Activated CD4-positive, alpha-beta T cell treated with anti-CD3 and anti-CD28 coated beads, Interleukin-2, amount 10 ng/mL, durations not matched to agents 7 days and 5 days (primary cell): ENCODE measurements around the gene SH2B2. TPM values are rescaled to one million over a fixed set of nuclear protein-coding genes. Genes with fewer than 3 reads are reported as not detected.

ENCODE experiments used
- CTCF ChIA-PET: fragments of 350-600 bp; sonication (Branson Sonifier 250); formaldehyde crosslinking; loops from one replicate; lab custom pipeline; 2021; ENCODE audit warnings: antibody characterized with exemption; lab: Charles Lee
- POLR2A ChIA-PET: fragments of 350-600 bp; sonication (Branson Sonifier 250); formaldehyde crosslinking; loops from one replicate; lab custom pipeline; 2021; ENCODE audit warnings: antibody characterized with exemption; lab: Charles Lee
- DNase-seq: peaks from one replicate; pipeline ENCODE4 v3.0.0-alpha.2; 2020
- H3K27ac Mint-ChIP-seq: one replicate; pipeline ENCODE4 v1.8.0; 2021; ENCODE audit warnings: mild to moderate bottlenecking, moderate library complexity, mixed read lengths
- H3K27me3 Mint-ChIP-seq: one replicate; pipeline ENCODE4 v1.8.0; 2021; ENCODE audit warnings: mixed read lengths
- H3K36me3 Mint-ChIP-seq: one replicate; pipeline ENCODE4 v1.8.0; 2021; ENCODE audit warnings: low read depth, mixed read lengths
- H3K4me1 Mint-ChIP-seq: one replicate; pipeline ENCODE4 v1.8.0; 2021; ENCODE audit warnings: mixed read lengths
- H3K4me3 Mint-ChIP-seq: one replicate; pipeline ENCODE4 v1.8.0; 2021; ENCODE audit warnings: mild to moderate bottlenecking, moderate library complexity, mixed read lengths
- H3K9me3 Mint-ChIP-seq: one replicate; pipeline ENCODE4 v1.8.0; 2021; ENCODE audit warnings: mixed read lengths
- total RNA-seq, 2 experiments: library from RNA; stranded (reverse); gene quantifications; one replicate each; pipeline ENCODE4 v1.2.3, GENCODE V29; 2021

Gene SH2B2
- total RNA-seq = under 1 TPM; 0.12 to 0.50 TPM

DNA sequence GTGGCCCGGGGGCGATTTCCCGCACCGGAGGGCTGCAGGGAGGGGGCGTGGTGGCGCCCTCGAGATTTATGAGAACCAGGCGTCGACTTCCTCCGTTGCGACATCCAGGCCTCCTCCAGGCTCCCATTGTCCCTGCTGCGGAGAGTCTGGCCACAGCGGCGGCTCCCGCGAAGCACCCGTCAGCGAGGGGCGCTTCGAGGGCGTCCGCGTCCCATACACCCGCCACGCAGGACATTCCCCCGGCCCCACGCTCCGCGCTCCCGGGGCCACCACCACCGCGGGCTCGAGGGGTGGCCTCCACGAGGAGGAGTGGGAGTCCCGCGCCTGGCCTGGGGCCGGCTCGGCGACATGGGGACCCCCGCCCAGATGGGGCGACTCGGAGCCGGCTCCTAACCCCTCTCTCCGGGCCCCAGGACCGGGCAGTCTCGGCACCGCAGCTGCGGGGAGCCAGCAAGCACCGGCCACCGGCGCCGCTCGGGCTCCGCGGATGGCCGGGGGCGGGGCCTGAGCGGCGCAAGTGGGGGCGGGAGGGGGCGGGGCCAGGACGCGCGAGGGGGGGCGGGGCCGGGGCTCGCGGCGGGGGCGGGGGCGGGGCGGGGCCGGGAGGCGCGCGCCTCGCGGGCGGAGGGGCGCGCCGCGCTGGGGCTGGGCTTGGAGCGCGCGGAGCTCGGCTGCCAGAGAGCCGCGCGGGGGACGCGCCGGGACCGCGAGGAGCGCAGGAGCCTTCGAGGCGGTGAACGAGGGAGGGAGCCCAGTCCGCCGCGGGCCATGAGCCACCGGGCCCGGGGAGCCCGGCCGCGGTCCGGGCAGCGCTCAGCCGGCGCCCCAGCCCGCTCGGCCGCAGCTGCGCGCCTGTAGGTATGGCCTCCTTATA is at the start of gene SH2B2:
TSS of gene SH2B2 (plus strand) at position 632 of the 874 bp plus-strand sequence. CDS start 13,683 bp downstream, outside the sequence.
- H3K4me1 Mint-ChIP-seq = peaks cover 24% of the 10 kb centered on the region
- POLR2A ChIA-PET = no interaction called here

DNA sequence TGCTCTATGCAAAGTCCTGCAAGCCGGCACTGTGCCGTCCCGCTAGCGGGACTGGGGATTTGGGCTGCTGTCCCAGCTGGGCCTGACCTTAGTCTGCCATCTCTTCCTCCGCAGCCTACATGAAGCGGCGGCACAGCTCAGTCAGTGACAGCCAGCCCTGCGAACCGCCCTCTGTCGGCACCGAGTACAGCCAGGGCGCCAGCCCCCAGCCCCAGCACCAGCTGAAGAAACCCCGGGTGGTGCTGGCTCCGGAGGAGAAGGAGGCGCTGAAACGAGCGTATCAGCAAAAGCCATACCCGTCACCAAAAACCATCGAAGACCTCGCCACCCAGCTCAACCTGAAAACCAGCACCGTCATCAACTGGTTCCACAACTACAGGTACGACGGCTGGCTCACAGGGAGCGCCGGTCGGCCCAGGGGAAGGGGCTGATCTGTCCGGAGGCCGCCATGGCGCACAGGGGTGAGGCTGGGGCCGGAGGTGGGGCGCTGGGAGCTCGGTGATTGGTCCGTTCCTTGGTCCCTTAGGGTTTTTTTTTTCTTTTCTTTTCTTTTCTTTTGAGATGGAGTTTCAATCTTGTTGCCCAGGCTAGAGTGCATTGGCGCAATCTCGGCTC is 47.4 kb upstream of the SH2B2 start:
- Mint-ChIP-seq H3K27me3 (no peaks in the 10 kb centered on the region), H3K9me3 (no peaks in the 10 kb centered on the region), H3K36me3 (no peaks in the 10 kb centered on the region), H3K27ac (no peak overlapping the region), H3K4me1 (no peaks in the 10 kb centered on the region), H3K4me3 (no peak overlapping the region)
- DNase-seq = no peak
- ChIA-PET POLR2A (no interaction called here), CTCF (interaction anchor here (0.7 kb wide), 1 partner anchor 44 kb away, joined by 3 read pairs; no protein-coding TSS in a partner anchor)

More for the DNA sequence above, at the start of gene SH2B2:
- CTCF ChIA-PET = no interaction called here
- Mint-ChIP-seq H3K9me3 (no peaks in the 10 kb centered on the region), H3K36me3 (no peaks in the 10 kb centered on the region), H3K4me3 (peak within 1 kb of the TSS; percentile 54), H3K27ac (no peak within 1 kb of the TSS), H3K27me3 (peaks cover 20% of the 10 kb centered on the region)
- peak; percentile 19 for DNase-seq

DNA sequence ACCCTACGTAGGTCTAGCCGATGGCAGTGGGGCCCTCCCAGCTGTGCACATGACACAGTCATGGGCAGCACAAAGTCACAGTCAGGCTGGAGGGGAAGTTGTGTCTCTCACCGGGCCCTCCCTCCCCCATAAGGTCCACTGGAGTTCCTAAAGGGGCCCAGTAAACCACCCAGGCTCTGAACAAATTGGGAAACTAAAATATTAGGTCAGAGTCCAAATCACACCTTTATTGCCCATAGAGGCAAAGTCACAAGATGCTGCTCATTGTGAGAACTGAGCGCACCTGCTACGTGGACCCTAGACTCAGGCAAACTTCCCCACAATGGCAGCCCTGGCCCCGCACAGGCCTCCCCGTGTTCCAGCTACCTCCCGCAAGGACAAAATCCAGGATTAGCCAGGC is 45.2 kb upstream of the SH2B2 start:
- DNase-seq = no peak
- ChIA-PET POLR2A (no interaction called here), CTCF (no interaction called here)
- no peak overlapping the region for H3K27ac Mint-ChIP-seq
- H3K27me3 Mint-ChIP-seq = no peaks in the 10 kb centered on the region
- H3K4me3 Mint-ChIP-seq = no peak overlapping the region
- no peaks in the 10 kb centered on the region for H3K9me3 Mint-ChIP-seq
- no peaks in the 10 kb centered on the region for H3K4me1 Mint-ChIP-seq
- no peaks in the 10 kb centered on the region for H3K36me3 Mint-ChIP-seq

DNA sequence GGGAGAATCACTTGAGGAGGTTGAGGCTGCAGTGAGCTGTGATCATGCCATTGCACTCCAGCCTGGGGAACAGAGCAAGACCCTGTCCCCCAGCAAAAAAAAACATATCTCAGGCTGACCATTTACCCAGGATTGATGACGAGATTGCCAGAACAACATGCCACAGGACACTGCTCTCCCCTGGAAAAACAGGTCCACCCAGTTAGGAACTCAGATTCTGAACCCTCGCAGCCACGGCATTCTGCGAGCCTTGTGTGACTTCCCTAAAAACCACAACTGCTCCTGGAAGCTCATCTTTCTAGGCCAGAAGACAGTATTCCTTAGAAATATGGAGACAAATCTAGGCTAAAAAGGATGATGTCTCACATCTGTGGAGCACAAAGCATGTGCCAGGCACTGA is 42.1 kb upstream of the SH2B2 start:
- no peak overlapping the region for H3K4me3 Mint-ChIP-seq
- no peaks in the 10 kb centered on the region for H3K9me3 Mint-ChIP-seq
- no peaks in the 10 kb centered on the region for H3K36me3 Mint-ChIP-seq
- no peaks in the 10 kb centered on the region for H3K4me1 Mint-ChIP-seq
- ChIA-PET POLR2A (no interaction called here), CTCF (no interaction called here)
- no peak overlapping the region for H3K27ac Mint-ChIP-seq
- H3K27me3 Mint-ChIP-seq = no peaks in the 10 kb centered on the region
- DNase-seq = no peak

DNA sequence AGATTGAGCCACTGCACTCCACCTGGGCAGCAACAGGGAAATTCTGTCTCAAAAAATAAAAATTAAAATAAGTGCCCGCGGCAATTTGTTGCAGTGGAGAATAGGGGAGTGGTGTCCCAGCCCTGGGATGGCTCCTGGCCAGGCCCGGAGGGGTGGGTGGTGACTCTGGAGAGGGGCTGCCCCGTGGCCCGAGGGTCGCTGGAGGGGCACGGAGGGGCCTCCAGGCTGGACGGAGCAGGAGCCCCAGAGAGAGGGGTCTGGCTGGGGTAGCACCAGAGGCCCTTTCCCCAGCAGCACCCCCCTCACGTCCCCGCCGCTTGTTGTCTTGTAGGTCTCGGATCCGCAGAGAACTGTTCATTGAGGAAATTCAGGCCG is 38.6 kb upstream of the SH2B2 start:
- Mint-ChIP-seq H3K27ac (no peak overlapping the region), H3K4me1 (no peaks in the 10 kb centered on the region), H3K27me3 (no peaks in the 10 kb centered on the region), H3K36me3 (no peaks in the 10 kb centered on the region), H3K9me3 (no peaks in the 10 kb centered on the region), H3K4me3 (no peak overlapping the region)
- POLR2A ChIA-PET = no interaction called here
- no peak for DNase-seq
- CTCF ChIA-PET = no interaction called here

DNA sequence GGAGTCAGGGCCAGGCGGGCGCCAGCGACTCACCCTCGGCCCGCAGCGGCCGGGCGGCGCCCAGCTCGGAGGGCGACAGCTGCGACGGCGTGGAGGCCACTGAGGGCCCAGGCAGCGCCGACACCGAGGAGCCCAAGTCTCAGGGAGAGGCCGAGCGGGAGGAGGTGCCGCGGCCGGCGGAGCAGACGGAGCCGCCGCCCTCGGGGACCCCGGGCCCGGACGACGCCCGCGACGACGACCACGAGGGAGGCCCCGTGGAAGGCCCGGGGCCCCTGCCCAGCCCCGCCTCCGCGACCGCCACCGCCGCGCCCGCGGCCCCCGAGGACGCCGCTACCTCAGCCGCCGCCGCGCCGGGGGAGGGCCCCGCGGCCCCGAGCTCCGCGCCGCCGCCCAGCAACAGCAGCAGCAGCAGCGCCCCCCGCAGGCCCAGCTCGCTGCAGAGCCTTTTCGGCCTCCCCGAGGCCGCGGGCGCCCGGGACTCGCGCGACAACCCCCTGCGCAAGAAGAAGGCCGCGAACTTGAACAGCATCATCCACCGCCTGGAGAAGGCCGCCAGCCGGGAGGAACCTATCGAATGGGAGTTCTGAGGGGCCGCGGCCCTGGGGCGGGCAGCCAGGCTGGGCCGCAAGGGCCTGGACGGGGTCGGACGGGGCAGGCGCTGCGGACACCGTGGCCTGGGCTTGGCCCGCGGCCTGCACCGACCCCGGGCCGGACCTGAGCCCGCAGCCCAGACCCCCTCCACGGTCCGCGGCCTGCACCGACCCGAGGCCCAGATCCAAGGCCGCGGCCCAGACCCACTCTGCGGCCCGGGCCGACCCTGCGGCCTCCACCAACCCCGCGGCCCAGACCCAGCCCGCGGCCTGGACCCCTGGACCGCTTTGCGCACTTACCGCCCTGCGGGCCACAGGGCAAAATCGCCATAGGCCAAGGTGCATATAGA is 37.9 kb upstream of the SH2B2 start:
- Mint-ChIP-seq H3K4me3 (no peak overlapping the region), H3K27me3 (no peaks in the 10 kb centered on the region), H3K36me3 (no peaks in the 10 kb centered on the region), H3K4me1 (no peaks in the 10 kb centered on the region), H3K27ac (no peak overlapping the region), H3K9me3 (no peaks in the 10 kb centered on the region)
- DNase-seq = no peak
- ChIA-PET CTCF (no interaction called here), POLR2A (no interaction called here)

DNA sequence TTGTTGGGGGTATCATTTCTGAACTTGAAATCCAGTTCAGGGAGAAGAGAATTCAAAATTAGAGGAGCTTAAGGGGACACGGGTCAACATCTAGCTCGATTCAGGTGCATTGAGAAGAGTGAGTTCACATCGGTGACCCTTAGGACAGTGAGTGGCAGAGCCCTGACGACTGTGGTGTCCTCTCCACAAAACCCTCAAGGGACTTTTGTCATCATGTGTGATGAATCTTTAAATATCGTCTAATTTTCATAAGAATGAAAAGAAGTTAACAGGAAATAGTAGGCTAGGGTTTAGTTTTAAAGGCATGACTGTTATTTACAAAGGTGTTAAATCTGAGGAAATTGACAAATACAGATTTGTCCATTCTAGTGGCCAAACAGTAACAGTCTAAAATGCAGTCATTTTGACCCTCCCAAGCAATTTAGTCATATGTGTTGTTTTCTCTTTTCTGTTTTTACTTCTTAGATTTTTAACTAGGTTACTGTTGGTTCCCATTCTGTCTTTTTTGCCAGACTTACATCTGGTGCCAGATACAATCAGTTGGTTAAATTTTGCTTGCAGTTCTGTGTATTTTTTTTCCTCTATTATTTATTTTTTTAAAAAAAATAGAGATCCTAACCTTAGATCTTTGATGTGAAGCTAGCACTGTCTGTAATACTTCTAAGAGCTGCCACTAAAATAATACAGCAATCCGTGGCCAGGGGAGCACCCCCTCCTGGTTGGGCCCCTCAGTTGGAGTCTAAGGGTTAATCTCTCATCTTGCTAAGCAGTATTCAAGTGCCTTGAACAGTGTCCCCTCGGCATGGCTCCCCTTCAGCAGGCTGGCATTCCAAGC is 34.9 kb upstream of the SH2B2 start:
- Mint-ChIP-seq H3K4me3 (no peak overlapping the region), H3K27me3 (no peaks in the 10 kb centered on the region), H3K4me1 (no peaks in the 10 kb centered on the region), H3K36me3 (no peaks in the 10 kb centered on the region), H3K9me3 (no peaks in the 10 kb centered on the region), H3K27ac (no peak overlapping the region)
- ChIA-PET POLR2A (no interaction called here), CTCF (interaction anchor here (0.5 to 1.0 kb wide), 3 partner anchors 15 to 649 kb away, joined by 3 to 4 read pairs (median 3); no protein-coding TSS in a partner anchor)
- no peak for DNase-seq

DNA sequence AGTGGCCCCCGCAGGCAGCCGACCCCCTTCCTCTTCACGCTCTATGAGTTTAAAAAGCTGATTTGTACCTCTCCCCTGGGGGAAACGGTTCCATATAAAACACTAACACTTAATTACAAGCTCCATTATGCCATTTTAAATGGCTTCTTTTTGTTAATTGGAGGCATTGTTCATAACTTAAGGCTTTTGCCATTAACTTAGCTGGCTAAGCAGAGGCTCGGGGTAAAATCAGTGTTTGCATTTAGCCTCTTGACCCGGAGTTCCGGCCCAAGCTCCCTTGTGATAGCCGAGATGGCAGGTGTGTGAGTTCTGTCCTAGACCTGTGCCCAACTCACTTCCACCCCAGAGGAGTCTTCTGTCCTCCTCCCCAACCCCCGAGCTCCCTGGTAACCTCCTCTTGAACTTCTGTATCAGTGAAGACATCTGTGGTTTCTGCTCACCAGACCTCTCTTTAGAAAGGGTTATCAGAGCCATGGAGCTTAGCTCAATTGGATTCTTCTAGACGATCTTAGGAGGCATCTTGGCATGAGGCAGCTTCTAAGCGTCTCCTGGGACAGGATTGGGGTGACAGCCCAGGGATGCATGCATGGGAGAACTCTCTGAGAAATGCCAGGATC is 34.2 kb upstream of the SH2B2 start:
- Mint-ChIP-seq H3K27ac (no peak overlapping the region), H3K4me1 (no peaks in the 10 kb centered on the region), H3K27me3 (no peaks in the 10 kb centered on the region), H3K36me3 (no peaks in the 10 kb centered on the region), H3K9me3 (no peaks in the 10 kb centered on the region), H3K4me3 (no peak overlapping the region)
- no peak for DNase-seq
- ChIA-PET CTCF (interaction anchor here (0.5 to 0.8 kb wide), 3 partner anchors 15 to 730 kb away, joined by 3 to 5 read pairs (median 4); no protein-coding TSS in a partner anchor), POLR2A (no interaction called here)

DNA sequence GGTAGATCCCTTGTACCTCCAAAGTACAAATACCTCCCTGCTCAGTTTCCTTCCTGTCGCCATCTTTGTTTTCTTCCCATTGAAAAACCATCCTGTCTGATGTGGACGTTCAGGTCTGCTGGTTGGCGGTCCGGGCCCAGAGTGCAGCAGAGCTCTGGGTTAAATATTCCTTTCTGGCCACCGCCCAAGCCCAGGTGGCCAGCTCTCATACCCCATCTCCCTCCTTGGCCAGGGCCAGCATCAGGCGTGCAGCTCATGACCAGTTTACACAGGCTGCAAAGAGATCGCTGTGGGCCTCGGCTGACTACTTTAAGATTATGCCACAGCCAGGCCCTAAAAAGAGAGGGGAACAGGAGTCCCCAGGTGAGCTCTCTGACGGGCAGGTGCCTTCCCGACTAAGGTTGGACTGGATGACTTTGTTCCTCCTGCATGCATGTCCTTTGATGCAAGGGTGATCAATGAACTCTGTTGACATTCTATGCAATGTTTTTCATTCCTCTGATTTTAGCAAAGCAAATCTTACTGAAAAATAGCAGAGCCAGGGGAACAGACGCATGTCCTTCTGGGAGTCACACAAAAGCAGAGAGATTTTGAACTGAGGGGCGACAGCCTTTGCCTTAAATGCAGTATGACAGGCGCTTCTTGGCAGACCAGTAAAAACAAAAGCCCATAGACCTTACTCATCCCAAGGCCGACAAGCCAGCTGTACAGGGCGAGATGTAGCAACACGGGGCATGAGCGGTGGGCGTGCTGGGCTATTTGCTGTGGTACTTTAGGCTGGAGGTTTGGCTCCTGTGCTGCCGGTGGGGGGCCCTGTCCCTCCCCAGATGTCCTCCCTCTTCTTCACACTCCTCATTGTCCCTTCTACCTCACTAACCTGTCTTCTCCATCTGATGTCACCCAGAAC is 33.3 kb upstream of the SH2B2 start:
- H3K27ac Mint-ChIP-seq = no peak overlapping the region
- no peaks in the 10 kb centered on the region for H3K36me3 Mint-ChIP-seq
- DNase-seq = no peak
- H3K27me3 Mint-ChIP-seq = no peaks in the 10 kb centered on the region
- no peaks in the 10 kb centered on the region for H3K9me3 Mint-ChIP-seq
- CTCF ChIA-PET = interaction anchor here (0.6 to 1.4 kb wide), 3 partner anchors 16 to 730 kb away, joined by 3 to 5 read pairs (median 4); no protein-coding TSS in a partner anchor
- no peak overlapping the region for H3K4me3 Mint-ChIP-seq
- POLR2A ChIA-PET = no interaction called here
- H3K4me1 Mint-ChIP-seq = no peaks in the 10 kb centered on the region

DNA sequence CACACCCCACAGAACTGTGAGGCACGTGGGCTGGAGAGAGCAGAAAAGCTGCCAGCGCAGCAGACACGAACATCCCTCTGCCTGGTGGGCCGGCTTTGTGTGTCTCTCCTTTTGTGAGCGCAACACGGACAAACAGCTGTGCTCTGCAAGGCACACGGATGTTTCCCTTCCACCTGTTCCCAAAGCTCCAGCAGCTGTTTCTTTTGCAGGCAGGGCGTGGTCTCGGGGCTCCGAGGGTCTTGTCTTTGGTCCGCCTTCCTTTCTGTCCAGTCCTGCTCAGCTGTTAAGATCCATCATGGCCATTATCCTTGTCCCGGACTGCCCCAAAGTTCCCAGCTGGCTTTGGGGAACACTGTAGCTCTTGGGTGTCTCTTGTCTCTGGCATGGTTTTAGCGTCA is 32.7 kb upstream of the SH2B2 start:
- H3K27me3 Mint-ChIP-seq = no peaks in the 10 kb centered on the region
- no peaks in the 10 kb centered on the region for H3K36me3 Mint-ChIP-seq
- H3K9me3 Mint-ChIP-seq = no peaks in the 10 kb centered on the region
- POLR2A ChIA-PET = no interaction called here
- H3K4me1 Mint-ChIP-seq = no peaks in the 10 kb centered on the region
- H3K27ac Mint-ChIP-seq = no peak overlapping the region
- CTCF ChIA-PET = interaction anchor here (1.4 kb wide), 1 partner anchor 19 kb away, joined by 3 read pairs; no protein-coding TSS in a partner anchor
- DNase-seq = no peak
- no peak overlapping the region for H3K4me3 Mint-ChIP-seq

DNA sequence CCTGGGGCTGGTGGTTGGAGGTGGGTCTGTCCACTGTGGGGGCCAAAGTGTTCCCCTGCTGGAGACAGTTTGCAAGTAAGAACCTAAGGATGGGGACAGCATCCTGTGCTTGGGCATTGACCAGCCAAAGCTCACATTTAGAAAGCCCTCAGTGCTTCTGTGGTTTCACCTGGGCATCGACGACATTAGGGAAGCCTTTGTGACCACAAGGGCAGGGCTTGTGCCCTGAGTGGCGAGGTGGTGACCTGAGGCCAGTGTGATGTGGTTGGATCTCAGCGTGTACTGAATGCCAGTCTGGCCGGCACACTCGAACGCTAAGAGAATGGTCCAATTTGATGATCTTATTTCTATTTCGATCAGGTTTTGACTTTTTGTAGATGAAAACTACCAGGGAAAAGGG is 32.1 kb upstream of the SH2B2 start:
- POLR2A ChIA-PET = no interaction called here

More for the DNA sequence above, 32.1 kb upstream of the SH2B2 start:
- CTCF ChIA-PET = interaction anchor here (1.4 kb wide), 1 partner anchor 19 kb away, joined by 3 read pairs; no protein-coding TSS in a partner anchor
- Mint-ChIP-seq H3K27ac (no peak overlapping the region), H3K9me3 (no peaks in the 10 kb centered on the region), H3K4me3 (no peak overlapping the region), H3K4me1 (no peaks in the 10 kb centered on the region), H3K27me3 (no peaks in the 10 kb centered on the region), H3K36me3 (no peaks in the 10 kb centered on the region)
- DNase-seq = no peak
